ENCODE data around the gene AKNA.

DNA sequence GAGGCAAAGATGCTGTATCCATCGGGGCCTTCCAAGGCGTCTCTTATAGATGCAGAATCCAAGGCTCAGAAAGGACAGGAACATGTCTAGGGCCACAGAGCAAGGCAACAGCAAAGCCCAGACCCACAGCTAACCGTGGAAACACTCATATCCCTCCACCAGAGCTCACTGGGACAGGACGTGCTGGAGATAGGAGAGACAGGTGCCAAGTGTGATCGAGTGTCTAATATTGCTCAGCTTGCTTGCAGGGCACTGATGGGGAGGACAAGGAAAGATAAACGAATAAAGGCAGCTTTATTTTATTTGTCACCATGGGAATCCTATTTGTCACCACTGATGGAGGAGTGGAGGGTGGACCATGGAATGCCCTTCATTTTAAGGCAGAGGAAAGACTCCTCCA, 44.0 kb upstream of the AKNA start:
- TF ChIP-seq EZH2phosphoT487 (IDR thresholded peaks at IDR 0.05; ENCODE audit: low read depth, severe bottlenecking, unreplicated experiment) (no peak), EZH2 (IDR thresholded peaks at IDR 0.05; ENCODE audit: borderline replicate concordance) (no peak)

Data from hepatocyte (in vitro differentiated cells).